Nephron progenitor cell (in vitro differentiated cells): Measurements from ENCODE around the gene COL4A1.

ENCODE experiments used
- DNase-seq: peaks from one replicate; pipeline ENCODE4 v3.0.0; 2021
- H3K27ac Mint-ChIP-seq: 2 replicates; pipeline ENCODE4 v1.8.0; 2021; ENCODE audit warnings: mild to moderate bottlenecking, moderate library complexity, mixed read lengths
- H3K27me3 Mint-ChIP-seq: 2 replicates; pipeline ENCODE4 v1.8.0; 2021; ENCODE audit warnings: mild to moderate bottlenecking, low read depth, mixed read lengths; ENCODE audit not compliant: poor library complexity
- H3K36me3 Mint-ChIP-seq: 2 replicates; pipeline ENCODE4 v1.8.0; 2021; ENCODE audit warnings: low read depth, mixed read lengths
- H3K4me1 Mint-ChIP-seq: 2 replicates; pipeline ENCODE4 v1.8.0; 2021; ENCODE audit warnings: mixed read lengths
- H3K4me3 Mint-ChIP-seq: 2 replicates; pipeline ENCODE4 v1.8.0; 2021; ENCODE audit warnings: mild to moderate bottlenecking, moderate library complexity, mixed read lengths
- H3K9me3 Mint-ChIP-seq: 2 replicates; pipeline ENCODE4 v1.8.0; 2021; ENCODE audit warnings: mild to moderate bottlenecking, moderate library complexity, mixed read lengths
- TF ChIP-seq, protein P1 (sequence below): fragments of 200-600 bp; sonication (generic); IDR thresholded peaks from 2 replicates; pipeline ENCODE4 v1.5.0; 2021; ENCODE audit warnings: antibody characterized with exemption

The COL4A1 gene

DNA sequence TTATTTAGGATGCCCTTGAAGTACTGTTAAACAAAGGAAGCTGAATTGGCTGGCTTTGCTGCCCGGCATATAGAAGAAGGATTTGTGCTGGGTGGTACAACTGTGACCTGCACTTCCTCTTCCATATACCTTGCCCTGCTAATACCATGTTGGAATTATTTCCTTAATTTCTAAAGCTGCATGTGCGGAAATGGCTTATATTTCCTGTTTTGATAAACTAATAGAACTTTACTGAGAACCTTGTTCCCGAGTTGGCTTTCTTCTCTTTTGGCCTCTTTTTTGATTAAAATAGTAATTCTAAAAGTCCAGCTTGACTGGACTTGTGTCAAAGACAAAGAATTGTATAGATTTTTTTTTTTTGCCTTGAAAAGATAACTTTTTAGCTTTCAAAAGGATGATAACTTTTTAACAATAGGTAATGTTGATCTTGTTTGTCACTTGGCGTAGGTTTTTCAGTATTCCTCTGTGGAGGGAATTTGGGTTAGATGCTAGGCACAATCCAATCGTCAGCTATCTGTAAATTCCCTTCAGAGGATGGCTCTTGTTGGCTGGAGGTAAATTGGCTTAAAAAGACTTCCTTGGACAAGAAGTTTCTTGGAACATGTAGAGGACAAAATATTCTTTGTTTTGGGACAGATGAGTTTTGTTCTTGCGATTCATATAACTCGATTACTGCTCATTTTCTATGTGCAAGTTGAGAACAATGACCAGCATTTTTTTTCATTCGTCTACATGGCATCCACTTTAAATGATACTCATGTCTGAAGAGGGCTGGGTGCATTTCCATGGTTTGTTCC, 41.5 kb upstream of the COL4A1 start:
- no peaks in the 10 kb centered on the region for H3K27me3 Mint-ChIP-seq
- no peak overlapping the region for H3K4me3 Mint-ChIP-seq
- TF ChIP-seq, protein P1, sequence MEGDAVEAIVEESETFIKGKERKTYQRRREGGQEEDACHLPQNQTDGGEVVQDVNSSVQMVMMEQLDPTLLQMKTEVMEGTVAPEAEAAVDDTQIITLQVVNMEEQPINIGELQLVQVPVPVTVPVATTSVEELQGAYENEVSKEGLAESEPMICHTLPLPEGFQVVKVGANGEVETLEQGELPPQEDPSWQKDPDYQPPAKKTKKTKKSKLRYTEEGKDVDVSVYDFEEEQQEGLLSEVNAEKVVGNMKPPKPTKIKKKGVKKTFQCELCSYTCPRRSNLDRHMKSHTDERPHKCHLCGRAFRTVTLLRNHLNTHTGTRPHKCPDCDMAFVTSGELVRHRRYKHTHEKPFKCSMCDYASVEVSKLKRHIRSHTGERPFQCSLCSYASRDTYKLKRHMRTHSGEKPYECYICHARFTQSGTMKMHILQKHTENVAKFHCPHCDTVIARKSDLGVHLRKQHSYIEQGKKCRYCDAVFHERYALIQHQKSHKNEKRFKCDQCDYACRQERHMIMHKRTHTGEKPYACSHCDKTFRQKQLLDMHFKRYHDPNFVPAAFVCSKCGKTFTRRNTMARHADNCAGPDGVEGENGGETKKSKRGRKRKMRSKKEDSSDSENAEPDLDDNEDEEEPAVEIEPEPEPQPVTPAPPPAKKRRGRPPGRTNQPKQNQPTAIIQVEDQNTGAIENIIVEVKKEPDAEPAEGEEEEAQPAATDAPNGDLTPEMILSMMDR: no peak
- H3K9me3 Mint-ChIP-seq: peaks cover 7% of the 10 kb centered on the region
- DNase-seq: no peak
- peaks cover 39% of the 10 kb centered on the region for H3K4me1 Mint-ChIP-seq
- H3K27ac Mint-ChIP-seq: peak overlapping the region; percentile 70
- H3K36me3 Mint-ChIP-seq: peaks cover 29% of the 10 kb centered on the region

DNA sequence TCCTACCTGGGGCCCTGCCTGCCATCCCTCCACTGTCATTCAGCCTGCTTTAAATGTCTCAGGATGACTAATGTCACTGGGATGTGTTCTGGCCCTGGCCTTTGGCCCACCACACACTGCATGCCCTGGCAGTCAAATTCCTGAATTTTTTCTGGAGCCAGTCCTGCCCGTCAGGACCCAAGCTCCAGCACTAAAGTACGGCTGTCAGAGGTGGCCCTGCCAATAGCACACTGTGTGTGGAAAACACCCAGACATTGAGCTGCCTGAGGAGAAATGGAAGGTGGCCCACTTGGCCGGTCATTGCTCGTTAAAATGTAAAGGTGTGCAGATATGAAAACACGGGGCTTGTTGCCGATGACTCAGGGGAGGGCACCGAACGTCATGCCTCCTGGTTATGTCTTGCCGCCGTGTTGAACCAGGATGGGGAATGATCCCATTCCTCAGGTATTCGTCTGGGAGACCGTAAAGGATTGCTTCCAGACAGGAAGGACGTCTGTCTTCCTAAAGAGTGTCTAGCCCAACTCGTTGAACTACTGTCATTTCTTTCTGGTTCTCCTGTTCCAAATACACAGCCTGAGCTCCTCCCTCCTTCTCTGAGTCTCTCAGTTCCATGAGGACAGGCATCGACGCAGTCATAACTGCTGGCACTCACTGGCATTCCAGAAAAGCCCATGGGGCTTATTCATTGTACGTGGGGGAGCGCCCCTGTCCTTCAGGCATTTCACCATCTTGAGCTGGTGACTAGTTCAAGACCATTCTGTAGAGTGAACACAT, 40.8 kb upstream of the COL4A1 start:
- H3K9me3 Mint-ChIP-seq: peaks cover 7% of the 10 kb centered on the region
- no peak overlapping the region for H3K4me3 Mint-ChIP-seq
- DNase-seq: no peak
- peaks cover 35% of the 10 kb centered on the region for H3K36me3 Mint-ChIP-seq
- no peaks in the 10 kb centered on the region for H3K27me3 Mint-ChIP-seq
- peaks cover 38% of the 10 kb centered on the region for H3K4me1 Mint-ChIP-seq
- TF ChIP-seq, protein P1: no peak
- H3K27ac Mint-ChIP-seq: peak overlapping the region; percentile 70

DNA sequence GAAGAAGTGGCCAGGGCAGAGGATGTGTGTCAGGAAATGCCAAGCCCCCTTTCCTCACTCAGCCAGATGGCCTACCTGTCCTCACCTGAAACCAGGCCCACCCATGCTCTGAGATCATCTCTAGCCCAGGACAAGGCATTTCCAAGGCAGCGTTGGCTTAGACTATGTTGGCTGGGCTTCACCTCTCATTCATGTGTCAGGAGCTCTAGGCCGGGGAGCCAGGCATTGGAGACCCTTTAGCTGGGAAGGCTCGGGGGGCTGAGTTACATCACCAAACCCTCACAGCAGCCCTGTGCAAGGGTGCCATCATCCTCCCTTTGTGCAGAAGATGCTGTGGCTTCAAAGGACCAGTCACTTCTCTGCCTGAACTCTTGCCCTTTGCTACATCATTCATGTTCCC, 40.1 kb upstream of the COL4A1 start:
- Mint-ChIP-seq H3K36me3 (peaks cover 35% of the 10 kb centered on the region), H3K9me3 (peaks cover 7% of the 10 kb centered on the region), H3K4me3 (no peak overlapping the region), H3K4me1 (peaks cover 40% of the 10 kb centered on the region), H3K27me3 (no peaks in the 10 kb centered on the region), H3K27ac (no peak overlapping the region)
- TF ChIP-seq, protein P1: no peak
- DNase-seq: no peak

DNA sequence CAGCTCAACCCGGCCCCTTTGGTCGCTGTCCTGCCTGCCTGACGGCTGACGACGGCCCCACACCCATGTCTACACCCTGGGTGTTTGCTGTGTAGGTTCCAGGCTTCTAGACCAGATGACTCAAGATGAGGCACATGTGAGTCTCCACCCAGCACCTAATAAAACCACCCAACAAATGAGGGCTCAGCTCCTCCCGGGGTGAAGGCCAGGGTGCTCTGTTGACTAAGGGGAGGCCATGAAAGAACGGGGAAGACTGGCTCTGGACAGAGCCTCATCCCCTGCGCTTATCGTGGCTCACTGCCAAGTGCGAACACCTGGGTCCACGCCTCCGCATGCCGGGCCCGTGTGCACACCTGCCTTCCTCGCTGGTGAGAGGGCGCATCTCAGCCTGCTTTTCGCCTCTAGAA, 39.7 kb upstream of the COL4A1 start:
- H3K27ac Mint-ChIP-seq: no peak overlapping the region
- peaks cover 35% of the 10 kb centered on the region for H3K36me3 Mint-ChIP-seq
- peaks cover 44% of the 10 kb centered on the region for H3K4me1 Mint-ChIP-seq
- TF ChIP-seq, protein P1: no peak
- peaks cover 7% of the 10 kb centered on the region for H3K9me3 Mint-ChIP-seq
- DNase-seq: no peak
- H3K27me3 Mint-ChIP-seq: no peaks in the 10 kb centered on the region
- H3K4me3 Mint-ChIP-seq: no peak overlapping the region

DNA sequence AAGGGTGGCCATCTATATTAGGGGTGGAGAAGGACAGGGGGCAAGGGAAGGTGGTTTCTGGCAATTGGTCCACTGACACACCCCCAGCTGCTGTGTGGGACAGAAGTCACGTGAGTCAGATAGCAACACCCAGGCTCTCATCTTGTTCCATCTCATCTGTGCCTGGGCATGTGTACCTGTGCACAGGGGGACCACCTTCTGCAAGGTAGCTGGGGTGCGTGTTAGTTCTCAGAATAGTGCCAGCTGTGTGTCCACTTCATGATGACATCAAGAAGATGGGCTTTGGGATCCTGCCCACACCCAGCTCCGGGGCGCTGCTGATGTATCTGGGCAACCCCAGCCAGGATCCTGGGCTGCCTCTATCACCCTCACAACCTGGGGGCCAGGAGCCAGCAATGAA, 38.7 kb upstream of the COL4A1 start:
- Mint-ChIP-seq H3K4me1 (peaks cover 45% of the 10 kb centered on the region), H3K27ac (no peak overlapping the region), H3K27me3 (no peaks in the 10 kb centered on the region), H3K4me3 (no peak overlapping the region), H3K9me3 (peaks cover 7% of the 10 kb centered on the region), H3K36me3 (peaks cover 35% of the 10 kb centered on the region)
- DNase-seq: no peak
- TF ChIP-seq, protein P1: no peak
